DMS 273 (cell line): ENCODE results near the gene IRS1.
A peak's percentile ranks its signal among the peaks of the same experiment; 100 is the strongest.

ENCODE experiments used
- DNase-seq: peaks from one replicate; lab custom pipeline; 2025; ENCODE audit not compliant: unreplicated experiment; lab: John Stamatoyannopoulos, UW

IRS1 gene

GRCh38 chr2:226759768-226760167, 39.9 kb downstream of the IRS1 start:
- DNase-seq = no peak

- DNase-seq = peak; percentile 62
Measured at GRCh38 chr2:226758921-226759640, 40.5 kb downstream of the IRS1 start.

GRCh38 chr2:226756131-226756530, 43.5 kb downstream of the IRS1 start:
- peak; percentile 15 for DNase-seq

GRCh38 chr2:226755631-226756030, 44.0 kb downstream of the IRS1 start:
- DNase-seq = peak; percentile 15

- DNase-seq = no peak
Measured at GRCh38 chr2:226754821-226755604, 44.6 kb downstream of the IRS1 start.

- DNase-seq = no peak
Measured at GRCh38 chr2:226752887-226753286, 46.7 kb downstream of the IRS1 start.

GRCh38 chr2:226747288-226747687, 52.3 kb downstream of the IRS1 start:
- no peak for DNase-seq

GRCh38 chr2:226746196-226746800, 53.3 kb downstream of the IRS1 start:
- DNase-seq = no peak

- no peak for DNase-seq
Measured at GRCh38 chr2:226743915-226744314, 55.7 kb downstream of the IRS1 start.

- DNase-seq = peak; percentile 8
Measured at GRCh38 chr2:226742347-226742746, 57.3 kb downstream of the IRS1 start.

- no peak for DNase-seq
Measured at GRCh38 chr2:226740039-226740648, 59.5 kb downstream of the IRS1 start.

- no peak for DNase-seq
Measured at GRCh38 chr2:226739545-226740030, 60.0 kb downstream of the IRS1 start.

GRCh38 chr2:226738821-226739544, 60.6 kb downstream of the IRS1 start:
- no peak for DNase-seq

GRCh38 chr2:226738191-226738820, 61.3 kb downstream of the IRS1 start:
- DNase-seq = no peak

GRCh38 chr2:226736382-226736781, 63.2 kb downstream of the IRS1 start:
- DNase-seq = no peak

- no peak for DNase-seq
Measured at GRCh38 chr2:226733927-226734564, 65.6 kb downstream of the IRS1 start.

- no peak for DNase-seq
Measured at GRCh38 chr2:226733189-226733858, 66.3 kb downstream of the IRS1 start.

GRCh38 chr2:226732478-226733188, 67.0 kb downstream of the IRS1 start:
- no peak for DNase-seq

GRCh38 chr2:226730481-226730880, 69.1 kb downstream of the IRS1 start:
- DNase-seq = peak; percentile 43
